ES-I3 (cell line): Measurements from ENCODE around the gene SH3GLB2.
"Not testable (repeated sequence)": the region's sequence is repeated elsewhere in the genome, so short reads cannot be mapped to it uniquely, and the experiment has no call there.

Source experiments
- H3K36me3 ChIP-seq: 2 replicates; pipeline ENCODE4 v1.6.1; 2013; ENCODE audit warnings: mild to moderate bottlenecking, low read length, control low read depth, moderate library complexity; ENCODE audit not compliant: insufficient read depth
- H3K4me1 ChIP-seq: 2 replicates; pipeline ENCODE4 v1.6.1; 2013; ENCODE audit warnings: mild to moderate bottlenecking, control low read depth, low read length; ENCODE audit not compliant: insufficient read depth
- H3K9ac ChIP-seq: 2 replicates; pipeline ENCODE4 v1.6.1; 2013; ENCODE audit warnings: low read depth, mild to moderate bottlenecking, low read length, moderate library complexity
- H3K9me3 ChIP-seq: 2 replicates; pipeline ENCODE4 v1.6.1; 2013; ENCODE audit warnings: mild to moderate bottlenecking, low read length, moderate library complexity; ENCODE audit not compliant: control insufficient read depth, insufficient read depth

The SH3GLB2 gene

DNA sequence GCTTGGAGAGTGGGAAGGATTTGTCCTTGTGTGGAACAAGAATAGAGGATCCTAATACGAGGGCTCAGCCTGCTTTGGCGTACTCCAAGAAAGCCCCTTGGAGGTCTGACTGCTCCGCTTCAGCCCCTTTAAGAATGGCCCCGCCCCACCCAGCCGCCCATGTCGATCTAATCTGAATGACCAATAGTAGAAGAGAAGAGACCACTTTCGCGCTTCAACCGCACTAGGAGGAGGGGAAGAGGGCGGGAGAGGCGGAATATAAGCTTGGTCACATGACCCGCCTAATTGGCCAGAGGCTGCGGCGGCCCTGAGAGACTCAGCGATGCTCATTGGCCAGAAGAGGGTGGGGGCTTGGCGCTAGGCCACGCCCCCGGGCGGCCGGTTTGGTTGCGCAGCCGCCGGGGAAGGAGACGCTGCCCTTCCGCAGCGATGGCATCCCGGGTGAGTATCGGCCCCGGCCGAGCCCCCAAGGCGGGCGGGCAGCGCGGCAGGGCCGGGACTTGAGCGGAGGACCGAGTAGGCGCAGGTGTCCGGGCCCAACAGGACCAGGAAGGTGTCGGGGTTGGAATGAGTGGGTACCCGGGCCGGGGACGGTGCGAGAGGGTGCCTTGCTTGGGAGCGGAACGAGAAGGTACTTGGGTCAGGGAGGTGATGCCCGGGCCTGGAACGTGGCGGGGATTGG lies 8.3 kb upstream of the SH3GLB2 start, which contains the start of gene MIGA2:
Gene MIGA2, plus strand, starts transcription at position 386 of the 682 bp plus-strand sequence. CDS start 3,969 bp downstream, outside the sequence.
- H3K9me3 ChIP-seq = no peaks in the 10 kb centered on the region
- H3K4me1 ChIP-seq = peaks cover 3% of the 10 kb centered on the region; the same call in 1 of the 2 replicates
- no peaks in the 10 kb centered on the region for H3K36me3 ChIP-seq
- peak within 1 kb of the TSS; percentile 89 for H3K9ac ChIP-seq

DNA sequence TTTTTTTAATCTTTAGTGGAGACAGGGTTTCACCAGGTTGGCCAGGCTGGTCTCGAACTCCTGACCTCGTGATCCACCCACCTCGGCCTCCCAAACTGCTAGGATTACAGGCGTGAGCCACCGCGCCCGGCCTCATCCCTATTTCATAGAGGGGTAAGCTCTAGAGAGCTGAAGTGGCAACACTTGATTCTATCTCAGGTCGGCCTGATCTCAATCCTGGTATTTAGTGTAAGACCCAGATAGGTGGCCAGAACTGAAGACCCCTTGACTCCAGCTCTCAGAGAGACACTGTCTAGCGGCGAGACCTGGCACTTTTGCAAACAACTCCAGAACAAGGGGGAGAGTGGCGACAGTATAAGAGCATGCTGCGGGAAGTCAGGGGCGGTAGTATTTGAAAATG lies 7.7 kb upstream of the SH3GLB2 start:
- peak overlapping the region; percentile 50 for H3K9ac ChIP-seq
- H3K4me1 ChIP-seq, H3K36me3 ChIP-seq, H3K9me3 ChIP-seq: not testable (repeated sequence)

DNA sequence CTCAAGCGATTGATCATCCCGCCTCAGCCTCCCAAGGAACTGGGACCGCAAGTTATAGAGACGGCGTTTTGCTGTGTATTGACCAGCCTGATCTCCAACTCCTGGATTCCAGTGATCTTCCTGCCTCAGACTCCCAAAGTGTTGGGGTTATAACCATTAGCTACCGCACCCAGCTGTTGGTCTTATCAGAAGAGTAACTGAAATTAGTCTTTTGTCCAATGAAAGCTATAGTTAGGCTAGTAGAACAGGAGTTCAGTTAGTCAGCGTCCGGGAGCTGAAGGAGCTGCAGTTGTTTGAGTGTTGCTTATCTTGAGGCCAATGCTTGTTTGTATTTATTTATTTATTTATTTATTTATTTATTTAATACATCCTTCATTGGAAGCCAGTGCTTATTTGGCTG lies 5.1 kb upstream of the SH3GLB2 start:
- Histone ChIP-seq H3K9me3 (no peaks in the 10 kb centered on the region), H3K36me3 (no peaks in the 10 kb centered on the region), H3K4me1 (peaks cover 3% of the 10 kb centered on the region; the same call in 1 of the 2 replicates), H3K9ac (no peak overlapping the region)

DNA sequence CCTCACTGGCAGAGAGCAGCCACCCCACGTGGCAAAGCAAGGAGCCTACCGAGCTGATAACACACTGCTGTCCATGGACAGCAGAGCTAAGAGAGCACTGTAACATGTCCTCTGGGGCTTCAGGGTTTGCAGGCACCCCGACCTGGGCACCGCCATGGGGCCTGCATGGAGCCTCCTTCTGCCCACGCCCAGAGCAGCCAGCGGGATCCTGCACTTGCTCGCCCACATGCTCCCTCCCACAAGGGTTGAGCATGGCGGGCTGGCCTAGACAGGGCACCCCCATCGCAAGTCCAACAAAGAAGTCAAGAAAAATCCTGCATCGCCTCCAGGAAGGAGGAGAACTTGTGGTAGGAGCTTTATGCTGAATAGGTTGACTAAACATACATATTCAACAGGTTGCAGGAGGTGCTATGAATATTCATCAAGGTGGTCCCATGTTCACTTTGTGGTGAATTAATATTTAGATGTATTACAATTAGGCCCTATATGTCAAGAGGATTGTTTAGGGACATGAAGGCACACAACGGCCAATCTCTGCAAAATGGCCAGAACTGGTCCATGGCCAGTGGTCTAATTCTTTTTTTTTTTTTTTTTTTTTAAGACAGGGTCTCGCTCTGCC lies 4.5 kb upstream of the SH3GLB2 start:
- peaks cover 2% of the 10 kb centered on the region; the same call in 1 of the 2 replicates for H3K4me1 ChIP-seq
- H3K9ac ChIP-seq = no peak overlapping the region
- H3K36me3 ChIP-seq = no peaks in the 10 kb centered on the region
- no peaks in the 10 kb centered on the region for H3K9me3 ChIP-seq

DNA sequence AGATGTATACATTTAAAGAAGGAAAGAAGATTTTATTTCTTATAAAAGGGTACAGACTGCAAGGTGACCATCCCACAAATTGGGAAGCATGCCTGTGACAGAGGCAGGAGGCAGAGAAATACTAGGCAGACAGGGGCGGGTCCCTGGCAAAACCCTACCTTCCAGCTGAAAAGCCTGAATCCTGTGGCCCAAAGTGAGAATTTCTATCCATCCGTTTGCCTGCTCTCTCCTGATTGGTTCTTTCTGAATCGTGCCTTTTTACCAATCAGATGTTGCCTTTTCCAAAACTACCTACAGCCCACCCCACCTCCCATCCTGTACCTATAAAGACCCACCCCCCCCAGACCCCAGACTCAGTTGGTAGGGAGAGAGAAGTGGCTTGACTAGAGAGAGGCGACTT lies 3.4 kb upstream of the SH3GLB2 start:
- no peaks in the 10 kb centered on the region for H3K36me3 ChIP-seq
- no peaks in the 10 kb centered on the region for H3K9me3 ChIP-seq
- peaks cover 2% of the 10 kb centered on the region; the same call in 1 of the 2 replicates for H3K4me1 ChIP-seq
- no peak overlapping the region for H3K9ac ChIP-seq

DNA sequence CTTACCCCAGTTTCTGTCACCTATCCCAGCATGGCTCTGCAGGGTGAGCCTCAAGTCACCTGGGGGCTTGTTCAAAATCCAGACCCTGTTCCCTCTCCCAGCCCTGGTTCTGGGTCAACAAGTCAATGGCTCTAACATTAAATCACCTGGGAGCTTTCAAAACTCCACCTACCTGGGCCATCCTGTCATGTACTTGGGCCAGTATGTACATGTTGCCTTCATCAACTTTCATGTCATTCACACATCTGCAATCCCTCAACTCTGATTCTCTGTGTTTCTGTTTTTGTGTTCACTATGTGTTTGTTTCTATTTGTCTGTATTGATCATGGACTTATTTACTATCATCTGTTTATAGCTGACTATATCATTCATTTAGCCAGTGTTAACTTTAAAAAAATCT lies 2.1 kb upstream of the SH3GLB2 start:
- no peaks in the 10 kb centered on the region for H3K36me3 ChIP-seq
- H3K9me3 ChIP-seq = no peaks in the 10 kb centered on the region
- H3K4me1 ChIP-seq = peaks cover 2% of the 10 kb centered on the region; the same call in 1 of the 2 replicates
- H3K9ac ChIP-seq = no peak overlapping the region

DNA sequence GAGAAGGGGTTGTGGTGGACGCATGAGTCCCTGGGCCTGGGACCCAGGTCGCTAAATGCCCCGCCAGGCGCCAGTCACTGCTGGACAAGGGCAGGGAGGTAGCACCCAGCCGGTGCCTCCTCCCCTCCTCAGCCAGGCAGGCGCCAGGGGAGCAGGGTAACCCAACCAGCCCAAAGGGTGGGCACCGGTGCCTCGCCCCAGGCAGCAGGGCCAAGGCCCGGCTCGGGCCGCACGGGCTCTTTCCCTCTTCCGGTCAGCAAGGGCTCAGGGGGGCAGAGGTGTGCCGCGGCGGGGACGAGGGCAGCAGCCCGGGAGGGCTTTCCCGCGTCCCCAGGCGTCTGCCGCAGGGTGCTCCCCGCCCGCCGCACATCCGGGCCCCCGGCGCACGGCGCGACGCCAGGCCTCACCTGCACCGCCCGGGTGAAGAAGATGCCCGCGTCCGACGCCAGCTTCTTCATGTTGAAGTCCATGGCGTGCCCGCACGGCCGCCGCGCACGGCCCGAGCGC lies 393 bp downstream of the SH3GLB2 start:
- no peaks in the 10 kb centered on the region for H3K36me3 ChIP-seq
- H3K4me1 ChIP-seq = peaks cover 8% of the 10 kb centered on the region; the same call in 1 of the 2 replicates
- H3K9me3 ChIP-seq = no peaks in the 10 kb centered on the region
- peak overlapping the region; percentile 69 for H3K9ac ChIP-seq

DNA sequence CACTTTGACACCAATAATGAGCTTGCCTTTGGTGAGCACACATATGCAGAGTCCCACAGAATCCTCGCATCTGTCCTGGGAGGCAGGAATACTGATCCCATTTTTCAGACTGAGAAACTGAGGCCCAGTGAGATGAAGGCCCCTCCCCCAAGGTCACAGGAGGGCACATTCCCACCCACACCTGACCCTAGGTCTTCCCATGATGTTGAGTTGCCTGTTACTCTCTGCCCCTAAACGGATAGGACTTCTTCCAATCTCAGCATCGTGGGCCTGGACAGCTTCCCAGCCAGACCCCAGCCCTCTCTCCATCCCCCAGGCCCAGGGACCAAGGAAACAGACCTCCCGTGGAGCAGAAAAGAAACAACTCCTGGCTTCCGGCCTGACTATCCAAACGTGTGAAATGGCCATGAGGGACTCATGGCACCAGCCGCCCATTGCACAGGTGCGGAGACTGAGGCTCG lies 877 bp downstream of the SH3GLB2 start:
- H3K9ac ChIP-seq = peak overlapping the region; percentile 69
- H3K9me3 ChIP-seq = no peaks in the 10 kb centered on the region
- H3K36me3 ChIP-seq = no peaks in the 10 kb centered on the region
- H3K4me1 ChIP-seq = peaks cover 11% of the 10 kb centered on the region; the same call in 1 of the 2 replicates

DNA sequence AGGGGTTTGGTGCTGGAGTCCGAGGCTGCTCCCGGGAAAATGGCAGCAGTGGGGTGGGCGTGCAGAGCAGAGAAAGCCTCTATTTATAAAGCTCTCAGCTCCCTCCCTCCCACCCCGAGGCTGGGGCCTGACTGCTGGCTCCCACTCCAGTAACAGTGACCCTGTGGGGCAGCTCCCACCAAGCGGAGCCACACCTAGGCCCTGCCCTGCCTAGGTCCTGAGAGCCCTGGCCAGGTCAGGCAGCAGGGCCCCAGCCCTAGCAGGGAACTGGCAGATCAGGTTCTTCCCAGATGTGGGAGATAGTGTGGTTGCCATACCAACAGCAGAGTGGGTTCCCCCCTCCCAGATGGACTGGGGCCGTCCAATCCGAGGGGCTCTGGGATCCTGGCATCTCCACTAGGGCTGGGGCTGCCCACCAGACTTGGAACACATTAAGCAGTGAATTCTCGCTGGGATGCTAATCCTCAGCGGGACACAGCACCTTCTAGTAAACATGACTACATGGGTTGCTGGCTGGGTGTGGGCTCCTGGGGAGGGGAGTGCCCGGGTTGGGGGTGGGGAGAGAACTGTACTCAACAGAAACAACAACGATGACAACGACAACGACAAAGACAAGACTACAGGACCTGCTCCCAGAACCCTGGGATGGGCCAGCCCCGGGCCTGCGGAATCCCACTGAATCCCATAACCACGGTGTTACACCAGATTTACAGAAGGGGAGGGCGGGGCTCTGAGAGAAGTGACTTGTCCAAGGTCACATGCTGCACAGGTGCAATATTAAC lies 1.5 kb downstream of the SH3GLB2 start:
- Histone ChIP-seq H3K9ac (no peak overlapping the region), H3K4me1 (peaks cover 11% of the 10 kb centered on the region; the same call in 1 of the 2 replicates), H3K36me3 (no peaks in the 10 kb centered on the region), H3K9me3 (no peaks in the 10 kb centered on the region)

DNA sequence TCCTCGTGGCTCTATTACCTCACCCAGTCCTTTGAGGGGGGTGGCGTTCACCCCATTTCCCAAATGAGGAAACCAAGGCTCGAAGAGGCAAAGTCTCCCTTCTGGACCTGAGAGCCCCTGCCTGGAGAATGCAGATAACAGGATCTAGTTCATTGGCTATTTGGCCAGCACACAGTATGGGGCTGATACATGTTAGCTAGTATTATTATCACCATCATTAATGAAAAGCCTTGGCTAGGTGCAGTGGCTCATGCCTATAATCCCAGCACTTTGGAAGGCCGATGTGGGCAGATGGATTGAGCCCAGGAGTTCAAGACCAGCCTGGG lies 4.3 kb downstream of the SH3GLB2 start:
- H3K9me3 ChIP-seq = no peaks in the 10 kb centered on the region
- H3K4me1 ChIP-seq = peaks cover 11% of the 10 kb centered on the region; the same call in 1 of the 2 replicates
- H3K36me3 ChIP-seq = no peaks in the 10 kb centered on the region
- no peak overlapping the region for H3K9ac ChIP-seq

DNA sequence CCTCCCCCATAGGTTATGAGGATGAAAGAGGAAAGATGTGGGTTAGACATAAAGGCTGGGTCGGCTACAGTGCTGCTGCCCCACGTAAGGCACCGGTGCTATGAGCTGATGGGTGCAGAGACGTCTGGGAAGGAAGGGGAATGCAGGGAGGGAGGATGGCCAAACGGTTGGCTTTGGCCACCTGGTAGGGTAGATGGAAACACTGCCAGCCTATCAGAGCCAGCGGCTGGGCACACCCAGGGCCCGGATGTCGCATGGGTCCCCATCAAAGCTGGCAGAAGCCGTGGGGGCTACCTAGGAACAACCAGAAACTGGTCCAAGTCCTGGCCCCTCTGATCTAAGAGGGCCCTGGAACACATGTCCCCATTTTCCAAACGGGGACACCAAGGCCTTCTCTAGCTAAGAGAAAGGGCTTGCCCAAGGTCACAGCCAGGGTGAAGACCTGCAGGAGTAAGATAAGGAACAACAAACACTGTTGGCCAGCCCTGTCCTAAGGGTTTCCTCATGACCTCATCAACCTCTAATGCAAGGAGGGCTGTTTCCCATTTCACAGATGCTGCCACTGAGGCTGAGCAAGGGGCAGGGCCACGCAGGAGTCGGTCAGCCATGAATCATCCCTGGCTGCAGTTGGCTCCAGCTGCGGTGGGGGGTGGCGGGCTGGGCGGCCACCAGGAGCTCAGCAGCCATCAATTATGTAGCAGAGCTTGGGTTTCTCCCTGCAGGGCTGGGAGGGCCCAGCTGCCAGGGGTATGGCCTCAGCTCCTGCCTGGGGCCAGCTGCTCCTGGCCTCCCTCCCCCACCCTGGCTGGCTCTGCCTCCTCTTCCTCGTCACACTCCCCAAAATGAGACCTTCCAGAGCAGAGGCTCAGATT lies 4.9 kb downstream of the SH3GLB2 start:
- H3K4me1 ChIP-seq = peaks cover 11% of the 10 kb centered on the region; the same call in 1 of the 2 replicates
- no peaks in the 10 kb centered on the region for H3K9me3 ChIP-seq
- no peak overlapping the region for H3K9ac ChIP-seq
- H3K36me3 ChIP-seq = no peaks in the 10 kb centered on the region

DNA sequence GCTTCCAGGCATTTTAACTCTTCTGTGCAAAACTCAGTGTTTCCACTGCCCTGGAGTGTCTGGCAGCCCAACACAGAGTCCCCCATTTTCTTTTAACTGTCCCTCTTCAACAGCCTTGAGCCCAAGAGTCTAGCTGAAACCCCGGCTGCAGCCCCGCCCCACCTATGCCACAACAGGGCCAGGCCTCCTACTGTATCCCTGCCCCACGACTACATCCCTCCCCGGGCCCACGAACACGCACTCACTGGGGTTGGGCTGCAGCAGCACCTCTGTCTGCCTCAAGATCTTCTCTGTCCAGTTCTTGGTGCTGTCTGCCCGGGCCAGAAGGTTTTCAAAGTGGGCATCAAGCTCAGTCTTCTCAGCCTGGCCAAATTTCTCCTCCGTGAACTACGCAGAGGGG lies 6.1 kb downstream of the SH3GLB2 start:
- H3K4me1 ChIP-seq = peaks cover 9% of the 10 kb centered on the region; the same call in 1 of the 2 replicates
- H3K9me3 ChIP-seq = no peaks in the 10 kb centered on the region
- H3K36me3 ChIP-seq = no peaks in the 10 kb centered on the region
- no peak overlapping the region for H3K9ac ChIP-seq

DNA sequence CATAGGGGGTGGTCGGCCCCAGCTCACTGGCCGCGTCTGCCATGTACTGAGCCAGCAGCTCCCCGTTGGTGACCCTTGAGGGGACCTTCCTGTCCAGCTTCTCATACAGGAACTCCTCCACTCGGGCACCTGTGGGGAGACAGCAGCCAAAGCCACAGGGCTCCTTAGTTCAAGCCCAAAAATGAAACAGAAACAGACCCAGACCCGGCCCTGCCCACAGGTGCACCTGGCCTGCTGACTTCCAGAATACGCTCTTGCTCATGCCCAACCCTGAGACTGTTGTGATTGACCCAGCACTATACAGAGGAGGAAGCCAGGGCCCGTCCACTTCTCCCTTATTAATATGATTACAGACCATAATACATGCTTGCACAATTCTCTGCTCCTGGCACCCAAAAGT lies 7.0 kb downstream of the SH3GLB2 start:
- Histone ChIP-seq H3K9me3 (no peaks in the 10 kb centered on the region), H3K4me1 (peaks cover 9% of the 10 kb centered on the region; the same call in 1 of the 2 replicates), H3K36me3 (no peaks in the 10 kb centered on the region), H3K9ac (no peak overlapping the region)
